ENCODE results near the gene ACOT6. TPM values are rescaled to one million over a fixed set of nuclear protein-coding genes. Genes with fewer than 3 reads are reported as not detected.

The ACOT6 gene
- total and polyA plus RNA-seq, 9 of the 15 experiments (the other 6 are each of a cell fraction or from before 2014, with no cell fraction given): not detected

DNA sequence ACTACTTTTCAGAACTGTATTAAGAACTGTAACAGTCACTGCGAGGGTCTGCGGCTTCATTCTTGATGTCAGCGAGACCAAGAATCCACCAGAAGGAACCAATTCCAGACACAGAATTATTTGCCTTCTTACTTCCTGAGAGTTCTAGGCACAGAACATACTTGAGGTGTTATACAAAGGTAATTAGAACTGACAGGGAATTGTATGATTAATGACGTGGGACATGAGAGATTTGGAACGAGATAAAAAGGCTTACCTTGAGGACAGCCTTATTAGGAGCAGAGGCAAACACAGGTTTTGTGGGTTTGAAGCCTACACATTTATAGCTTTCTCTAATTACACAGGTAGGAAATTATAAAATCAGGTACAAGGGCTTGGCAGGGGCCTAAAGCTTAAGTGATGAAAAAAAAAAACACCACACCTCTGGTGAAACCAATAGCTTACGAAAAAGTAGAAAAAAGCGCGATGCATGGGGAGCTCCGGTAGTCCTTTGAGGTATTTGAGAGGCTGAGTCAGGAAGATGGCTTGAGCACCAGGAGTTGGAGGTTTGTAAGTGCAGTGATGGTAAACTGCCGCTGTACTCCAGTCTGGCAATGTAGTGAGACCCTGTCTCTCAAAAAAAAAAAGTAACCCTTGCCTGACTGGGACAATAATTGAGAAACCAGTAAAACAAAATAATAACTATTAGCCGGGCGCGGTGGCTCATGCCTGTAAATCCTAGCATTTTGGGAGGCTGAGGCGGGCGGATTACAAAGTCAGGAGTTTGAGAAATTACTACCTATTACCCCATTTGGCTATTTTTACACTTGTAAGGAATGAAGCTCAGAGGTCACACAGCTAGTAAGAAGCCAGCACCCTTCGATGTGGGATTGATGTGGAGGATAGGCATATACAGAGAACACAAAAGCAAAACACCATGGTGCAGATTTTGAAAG, 44.1 kb upstream of the ACOT6 start:
- in situ Hi-C loops (cut with MboI): no loop called here
- BruUV-seq (replicated peaks): no TSS peak
- no peak overlapping the region for H2AFZ ChIP-seq (ENCODE audit: low read depth, low read length)
- no peaks in the 10 kb centered on the region; a peak in 1 of 5 replicates for H3K4me1 ChIP-seq (replicated peaks in 1 of 2; ENCODE audit: control insufficient read depth in 2 of 2, insufficient read depth in 2 of 2, low read length in 2 of 2)
- H3K9me3 ChIP-seq (replicated peaks; ENCODE audit: control insufficient read depth, insufficient read depth, low read depth, low read length): no peaks in the 10 kb centered on the region
- ATAC-seq (no peak), DNase-seq (ENCODE audit: extremely low read depth in 1 of 4, low spot score in 3 of 4) (peak in 2 of 4 experiments; percentile 0), FAIRE-seq (no peak)
- intact Hi-C loops (cut with micrococcal nuclease): loop anchor here (2.0 kb wide), 1 partner anchor 49 kb away; no protein-coding TSS in a partner anchor
- H3K4me3 ChIP-seq: no peak overlapping the region
- H3K9ac ChIP-seq (ENCODE audit: insufficient read depth in 1 of 2, low read depth in 2 of 2, low read length in 2 of 2): no peak overlapping the region
- H3K4me2 ChIP-seq (ENCODE audit: insufficient read depth, low read length): no peak overlapping the region
- WGBS (ENCODE audit: insufficient coverage, low coverage, missing lambda C conversion rate): 62% methylated on average over 16 of the region's 16 CpGs
- no peaks in the 10 kb centered on the region for H3K9me1 ChIP-seq (ENCODE audit: control insufficient read depth, insufficient read depth, low read length)
- no peaks in the 10 kb centered on the region for H3K27me3 ChIP-seq (ENCODE audit: control insufficient read depth in 2 of 2, insufficient read depth in 2 of 2, low read length in 2 of 2)
- ChIA-PET POLR2A (no interaction called here), CTCF (ENCODE audit: low intra/inter-chr PET ratio) (no interaction called here)
- H4K20me1 ChIP-seq (replicated peaks; ENCODE audit: control insufficient read depth, insufficient read depth, low read length): no peaks in the 10 kb centered on the region
- no peak overlapping the region for H3K27ac ChIP-seq (ENCODE audit: extremely low read depth, low read depth, low read length)
- no peaks in the 10 kb centered on the region for H3K36me3 ChIP-seq (ENCODE audit: control insufficient read depth, insufficient read depth, low read length)
- H3K79me2 ChIP-seq (ENCODE audit: control insufficient read depth, insufficient read depth, low read length): no peaks in the 10 kb centered on the region
- TF ChIP-seq CBX2 (IDR thresholded peaks at IDR 0.05; ENCODE audit: insufficient read depth, low read length, poor library complexity, severe bottlenecking) (no peak), ARID1B (IDR thresholded peaks at IDR 0.05) (no peak), CC2D1A (IDR thresholded peaks at IDR 0.05) (no peak), SNIP1 (IDR thresholded peaks at IDR 0.05; ENCODE audit: low read depth) (no peak), FOS (IDR thresholded peaks at IDR 0.05; ENCODE audit: extremely low read depth, insufficient read length) (no peak), SP1 (CRISPR knock-in tag; IDR thresholded peaks at IDR 0.05) (no peak), ZKSCAN3 (CRISPR knock-in tag; IDR thresholded peaks at IDR 0.05) (no peak), CBX8 (IDR thresholded peaks at IDR 0.05; ENCODE audit: borderline replicate concordance, extremely low read depth, low read depth, low read length, poor library complexity, severe bottlenecking) (no peak), STAT5B (CRISPR knock-in tag; IDR thresholded peaks at IDR 0.05) (no peak), HDAC6 (IDR thresholded peaks at IDR 0.05; ENCODE audit: low read depth, low read length) (no peak)
- TF ChIP-seq, protein P1, sequence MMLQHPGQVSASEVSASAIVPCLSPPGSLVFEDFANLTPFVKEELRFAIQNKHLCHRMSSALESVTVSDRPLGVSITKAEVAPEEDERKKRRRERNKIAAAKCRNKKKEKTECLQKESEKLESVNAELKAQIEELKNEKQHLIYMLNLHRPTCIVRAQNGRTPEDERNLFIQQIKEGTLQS (IDR thresholded peaks at IDR 0.05): no peak
- TF ChIP-seq, protein P1 (CRISPR knock-in tag; conservative IDR thresholded peaks at IDR 0.05): no peak
- TF ChIP-seq, protein P2, sequence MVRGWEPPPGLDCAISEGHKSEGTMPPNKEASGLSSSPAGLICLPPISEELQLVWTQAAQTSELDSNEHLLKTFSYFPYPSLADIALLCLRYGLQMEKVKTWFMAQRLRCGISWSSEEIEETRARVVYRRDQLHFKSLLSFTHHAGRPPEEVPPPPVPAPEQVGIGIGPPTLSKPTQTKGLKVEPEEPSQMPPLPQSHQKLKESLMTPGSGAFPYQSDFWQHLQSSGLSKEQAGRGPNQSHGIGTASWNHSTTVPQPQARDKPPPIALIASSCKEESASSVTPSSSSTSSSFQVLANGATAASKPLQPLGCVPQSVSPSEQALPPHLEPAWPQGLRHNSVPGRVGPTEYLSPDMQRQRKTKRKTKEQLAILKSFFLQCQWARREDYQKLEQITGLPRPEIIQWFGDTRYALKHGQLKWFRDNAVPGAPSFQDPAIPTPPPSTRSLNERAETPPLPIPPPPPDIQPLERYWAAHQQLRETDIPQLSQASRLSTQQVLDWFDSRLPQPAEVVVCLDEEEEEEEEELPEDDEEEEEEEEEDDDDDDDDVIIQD (CRISPR knock-in tag; IDR thresholded peaks at IDR 0.05): no peak
- TF ChIP-seq, protein P3, sequence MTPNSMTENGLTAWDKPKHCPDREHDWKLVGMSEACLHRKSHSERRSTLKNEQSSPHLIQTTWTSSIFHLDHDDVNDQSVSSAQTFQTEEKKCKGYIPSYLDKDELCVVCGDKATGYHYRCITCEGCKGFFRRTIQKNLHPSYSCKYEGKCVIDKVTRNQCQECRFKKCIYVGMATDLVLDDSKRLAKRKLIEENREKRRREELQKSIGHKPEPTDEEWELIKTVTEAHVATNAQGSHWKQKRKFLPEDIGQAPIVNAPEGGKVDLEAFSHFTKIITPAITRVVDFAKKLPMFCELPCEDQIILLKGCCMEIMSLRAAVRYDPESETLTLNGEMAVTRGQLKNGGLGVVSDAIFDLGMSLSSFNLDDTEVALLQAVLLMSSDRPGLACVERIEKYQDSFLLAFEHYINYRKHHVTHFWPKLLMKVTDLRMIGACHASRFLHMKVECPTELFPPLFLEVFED (CRISPR knock-in tag; conservative IDR thresholded peaks at IDR 0.05): no peak
- TF ChIP-seq, protein P4, sequence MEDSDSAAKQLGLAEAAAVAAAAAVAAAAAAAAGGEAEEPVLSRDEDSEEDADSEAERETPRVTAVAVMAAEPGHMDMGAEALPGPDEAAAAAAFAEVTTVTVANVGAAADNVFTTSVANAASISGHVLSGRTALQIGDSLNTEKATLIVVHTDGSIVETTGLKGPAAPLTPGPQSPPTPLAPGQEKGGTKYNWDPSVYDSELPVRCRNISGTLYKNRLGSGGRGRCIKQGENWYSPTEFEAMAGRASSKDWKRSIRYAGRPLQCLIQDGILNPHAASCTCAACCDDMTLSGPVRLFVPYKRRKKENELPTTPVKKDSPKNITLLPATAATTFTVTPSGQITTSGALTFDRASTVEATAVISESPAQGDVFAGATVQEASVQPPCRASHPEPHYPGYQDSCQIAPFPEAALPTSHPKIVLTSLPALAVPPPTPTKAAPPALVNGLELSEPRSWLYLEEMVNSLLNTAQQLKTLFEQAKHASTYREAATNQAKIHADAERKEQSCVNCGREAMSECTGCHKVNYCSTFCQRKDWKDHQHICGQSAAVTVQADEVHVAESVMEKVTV (CRISPR knock-in tag; IDR thresholded peaks at IDR 0.05): no peak
- TF ChIP-seq, protein P5, sequence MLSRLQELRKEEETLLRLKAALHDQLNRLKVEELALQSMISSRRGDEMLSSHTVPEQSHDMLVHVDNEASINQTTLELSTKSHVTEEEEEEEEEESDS (CRISPR knock-in tag; IDR thresholded peaks at IDR 0.05): no peak
